GM19240 (cell line): ENCODE measurements around the gene UBE3D.
"Not testable (repeated sequence)": the region's sequence is repeated elsewhere in the genome, so short reads cannot be mapped to it uniquely, and the experiment has no call there.

ENCODE experiments used
- DNase-seq: peaks from one replicate; pipeline ENCODE4 v3.0.0; 2011; ENCODE audit warnings: low spot score; ENCODE audit not compliant: insufficient read length

UBE3D gene

GRCh38 chr6:82875573-82876185, 190.0 kb downstream of the UBE3D start:
- DNase-seq, result no peak

- DNase-seq, result no peak
Observed at GRCh38 chr6:82874867-82875266, 190.8 kb downstream of the UBE3D start.

GRCh38 chr6:82872185-82872584, 193.5 kb downstream of the UBE3D start:
- no peak for DNase-seq

- DNase-seq, result no peak
Observed at GRCh38 chr6:82870582-82871172, 195.0 kb downstream of the UBE3D start.

- DNase-seq, result no peak
Observed at GRCh38 chr6:82869493-82869892, 196.1 kb downstream of the UBE3D start.

DNA sequence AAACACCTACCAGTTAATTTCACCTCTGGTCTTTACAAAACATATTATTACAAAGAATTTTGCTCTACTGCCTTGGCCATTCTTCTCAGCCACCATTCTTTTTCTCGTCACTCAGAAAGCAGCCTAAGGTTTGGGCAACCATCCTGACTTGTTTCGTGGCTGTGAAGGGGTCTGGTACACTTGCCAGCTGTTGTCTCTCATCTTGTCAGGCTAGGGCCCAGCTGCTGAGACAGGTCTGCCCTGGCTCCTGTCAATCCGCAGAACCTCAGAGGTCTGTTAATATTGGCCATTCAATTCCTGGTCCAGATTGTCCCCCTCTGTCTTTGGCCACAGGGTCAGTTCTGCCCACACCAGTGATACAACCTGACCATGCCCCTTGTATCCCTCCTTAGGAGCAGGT, 197.7 kb downstream of the UBE3D start:
- DNase-seq, result no peak

GRCh38 chr6:82866446-82866845, 199.2 kb downstream of the UBE3D start:
- no peak for DNase-seq

DNA sequence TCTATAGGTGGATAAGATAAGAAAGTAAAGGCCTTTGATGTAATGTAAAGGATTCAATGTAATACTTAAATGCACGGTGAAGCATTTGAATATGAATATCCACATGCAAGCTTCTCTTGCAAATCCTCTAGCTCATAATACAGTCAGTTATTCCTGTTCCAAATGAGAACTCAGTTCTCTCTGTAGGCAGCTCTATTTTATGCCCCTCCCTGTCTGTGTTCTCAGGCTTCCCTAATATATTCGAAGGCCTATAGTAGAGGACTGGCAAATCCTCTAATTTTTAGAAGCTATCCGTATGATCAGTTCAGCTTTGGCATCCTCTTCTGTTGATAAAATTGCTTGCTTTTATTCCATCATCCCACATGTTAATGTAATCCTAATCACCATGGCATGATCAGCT, 200.2 kb downstream of the UBE3D start:
- no peak for DNase-seq

GRCh38 chr6:82863781-82864180, 201.9 kb downstream of the UBE3D start:
- DNase-seq, result no peak

- DNase-seq, result no peak
Observed at GRCh38 chr6:82862543-82862942, 203.1 kb downstream of the UBE3D start.

GRCh38 chr6:82861121-82861520, 204.5 kb downstream of the UBE3D start:
- no peak for DNase-seq

GRCh38 chr6:82856077-82856476, 209.6 kb downstream of the UBE3D start:
- DNase-seq, result not testable (repeated sequence)

- not testable (repeated sequence) for DNase-seq
Observed at GRCh38 chr6:82852904-82853303, 212.7 kb downstream of the UBE3D start.

DNA sequence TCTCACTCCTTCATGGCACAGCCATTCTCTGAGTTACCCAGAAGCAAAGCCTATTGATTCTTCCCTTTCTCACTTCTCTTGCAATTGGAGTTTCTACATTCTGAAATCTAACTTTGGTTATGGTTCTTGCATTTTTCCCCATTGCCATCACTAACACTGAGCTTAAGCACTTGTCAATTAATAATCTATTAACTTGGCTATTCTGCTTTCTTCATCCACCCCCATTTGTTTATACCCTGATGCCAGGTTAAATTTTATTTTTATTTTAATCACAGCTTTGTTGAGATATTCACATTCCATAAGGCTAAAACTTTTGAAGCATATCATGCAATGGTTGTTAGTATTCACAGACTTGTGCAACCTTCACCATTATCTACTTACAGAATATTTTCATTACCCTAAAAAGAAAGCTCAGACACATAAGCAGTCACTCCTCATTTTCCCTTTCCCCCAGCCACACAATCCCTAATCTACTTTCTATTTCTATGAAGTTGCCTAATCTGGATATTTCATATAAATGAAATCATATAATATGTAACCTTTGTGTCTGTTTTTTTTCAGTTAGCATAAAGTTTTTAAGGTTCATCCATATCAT, 222.3 kb downstream of the UBE3D start:
- DNase-seq, result no peak

DNA sequence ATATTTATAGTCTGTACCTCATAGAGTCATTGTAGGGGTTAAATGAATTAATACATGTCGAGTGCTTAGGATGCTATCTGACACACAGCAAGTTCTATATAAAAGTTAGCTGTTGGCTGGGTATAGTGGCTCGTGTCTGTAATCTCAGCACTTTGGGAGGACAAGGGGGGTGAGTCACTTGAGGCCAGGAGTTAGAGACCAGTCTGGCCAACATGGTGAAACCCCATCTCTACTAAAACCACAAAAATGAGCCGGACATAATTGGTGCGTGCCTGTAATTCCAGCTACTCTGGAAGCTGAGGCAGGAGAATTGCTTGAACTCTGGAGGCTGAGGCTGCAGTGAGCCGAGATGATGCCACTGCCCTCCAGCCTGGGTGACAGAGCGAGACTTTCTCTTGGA, 222.9 kb downstream of the UBE3D start:
- DNase-seq, result no peak
